Testis (tissue), 2 donors: ENCODE results near the gene PTGIR.

Experiments
- CTCF ChIP-seq, 3 experiments: fragments of 450-650 bp in 2 of 3; fragments of 200-600 bp in 1 of 3; sonication (generic) in 1 of 3; IDR thresholded peaks; one replicate each; pipeline ENCODE4 v1.5.1; 2016 to 2019; ENCODE audit warnings: antibody characterized with exemption in 3 of 3, mild to moderate bottlenecking in 2 of 3, moderate library complexity in 1 of 3
- POLR2A ChIP-seq: fragments of 450-650 bp; IDR thresholded peaks from one replicate; pipeline ENCODE4 v1.6.1; 2017; ENCODE audit warnings: antibody characterized with exemption, mild to moderate bottlenecking, moderate library complexity

- TF ChIP-seq CTCF (IDR thresholded peaks at IDR 0.05) (no peak), POLR2A (no peak)
These were observed 8.9 kb downstream of the PTGIR start for GRCh38 chr19:46615966-46616365.
